ENCODE measurements around the gene LBX1. TPM values are rescaled to one million over a fixed set of nuclear protein-coding genes. Genes with fewer than 3 reads are reported as not detected.

LBX1 gene
- total RNA-seq, 1 experiment from 2014 or later = not detected

GRCh38 chr10:101223274-101224059 is 5.8 kb downstream of the LBX1 start:
- DNase-seq = no peak
- H3K27ac Mint-ChIP-seq (ENCODE audit: unreplicated experiment) = no peak overlapping the region
- TF ChIP-seq CTCF (IDR thresholded peaks at IDR 0.05; ENCODE audit: unreplicated experiment) = no peak
- no peaks in the 10 kb centered on the region for H3K9me3 Mint-ChIP-seq (ENCODE audit: low read depth, unreplicated experiment)
- H3K4me1 Mint-ChIP-seq (ENCODE audit: low read depth, unreplicated experiment) = peaks cover 9% of the 10 kb centered on the region
- BruUV-seq (replicated peaks) = no TSS peak
- CTCF ChIA-PET = interaction anchor here (1.4 kb wide), 1 partner anchor 9 kb away, joined by 5 read pairs; no protein-coding TSS in a partner anchor
- H3K36me3 Mint-ChIP-seq (ENCODE audit: insufficient read depth, unreplicated experiment) = no peaks in the 10 kb centered on the region
- H3K4me3 Mint-ChIP-seq (ENCODE audit: low read depth, unreplicated experiment) = peak overlapping the region; percentile 48
- peaks cover 99% of the 10 kb centered on the region for H3K27me3 Mint-ChIP-seq (ENCODE audit: unreplicated experiment)
- intact Hi-C loops (cut with micrococcal nuclease; ENCODE audit: unreplicated experiment) = no loop called here

- Mint-ChIP-seq H3K27ac (ENCODE audit: unreplicated experiment) (no peak overlapping the region), H3K4me3 (ENCODE audit: low read depth, unreplicated experiment) (peak overlapping the region; percentile 48), H3K4me1 (ENCODE audit: low read depth, unreplicated experiment) (peaks cover 9% of the 10 kb centered on the region), H3K9me3 (ENCODE audit: low read depth, unreplicated experiment) (no peaks in the 10 kb centered on the region), H3K27me3 (ENCODE audit: unreplicated experiment) (peaks cover 100% of the 10 kb centered on the region), H3K36me3 (ENCODE audit: insufficient read depth, unreplicated experiment) (no peaks in the 10 kb centered on the region)
- intact Hi-C loops (cut with micrococcal nuclease; ENCODE audit: unreplicated experiment) = no loop called here
- TF ChIP-seq CTCF (IDR thresholded peaks at IDR 0.05; ENCODE audit: unreplicated experiment) = no peak
- CTCF ChIA-PET = interaction anchor here (1.4 kb wide), 1 partner anchor 9 kb away, joined by 5 read pairs; no protein-coding TSS in a partner anchor
- no peak for DNase-seq
- BruUV-seq (replicated peaks) = no TSS peak
These were observed 6.5 kb downstream of the LBX1 start for GRCh38 chr10:101222683-101223273.

DNA sequence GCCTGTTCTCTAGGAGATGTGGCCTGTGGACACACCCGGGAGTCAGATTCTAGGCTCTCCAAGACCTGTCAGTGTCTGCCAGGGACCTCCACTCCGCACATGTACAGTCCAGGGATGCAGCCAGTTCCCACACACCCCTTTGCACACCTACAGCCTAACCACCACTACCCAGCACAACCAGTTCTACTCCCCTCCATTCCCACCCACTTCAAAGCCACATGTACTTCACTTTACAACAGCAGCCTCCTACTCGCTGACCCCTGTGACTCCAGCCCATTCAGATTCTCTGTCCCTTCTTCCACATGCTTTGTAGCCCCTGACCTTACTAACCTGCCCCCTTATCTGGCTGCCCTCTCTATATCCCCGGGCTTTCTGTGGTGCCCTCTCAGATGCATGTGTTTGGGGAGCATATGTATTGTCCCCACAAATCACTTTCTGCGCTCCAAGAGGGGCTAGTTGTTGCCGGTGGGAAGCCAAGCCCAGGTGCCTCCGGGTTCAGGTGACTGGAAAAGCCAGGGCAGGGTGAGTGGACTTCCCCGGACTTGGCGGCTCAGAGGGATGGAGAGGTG is 7.2 kb downstream of the LBX1 start:
- intact Hi-C loops (cut with micrococcal nuclease; ENCODE audit: unreplicated experiment) = no loop called here
- Mint-ChIP-seq H3K4me1 (ENCODE audit: low read depth, unreplicated experiment) (peaks cover 9% of the 10 kb centered on the region), H3K4me3 (ENCODE audit: low read depth, unreplicated experiment) (no peak overlapping the region), H3K27me3 (ENCODE audit: unreplicated experiment) (peaks cover 100% of the 10 kb centered on the region), H3K27ac (ENCODE audit: unreplicated experiment) (no peak overlapping the region), H3K9me3 (ENCODE audit: low read depth, unreplicated experiment) (no peaks in the 10 kb centered on the region), H3K36me3 (ENCODE audit: insufficient read depth, unreplicated experiment) (no peaks in the 10 kb centered on the region)
- CTCF ChIA-PET = no interaction called here
- BruUV-seq (replicated peaks) = no TSS peak
- DNase-seq = no peak
- no peak for TF ChIP-seq CTCF (IDR thresholded peaks at IDR 0.05; ENCODE audit: unreplicated experiment)

- Mint-ChIP-seq H3K4me3 (ENCODE audit: low read depth, unreplicated experiment) (no peak overlapping the region), H3K9me3 (ENCODE audit: low read depth, unreplicated experiment) (no peaks in the 10 kb centered on the region), H3K27ac (ENCODE audit: unreplicated experiment) (no peak overlapping the region), H3K36me3 (ENCODE audit: insufficient read depth, unreplicated experiment) (no peaks in the 10 kb centered on the region), H3K27me3 (ENCODE audit: unreplicated experiment) (peaks cover 100% of the 10 kb centered on the region), H3K4me1 (ENCODE audit: low read depth, unreplicated experiment) (peaks cover 9% of the 10 kb centered on the region)
- DNase-seq = no peak
- CTCF ChIA-PET = interaction anchor here (1.2 kb wide), 1 partner anchor 8 kb away, joined by 3 read pairs; the partner anchor contains the start of gene LBX1
- BruUV-seq (replicated peaks) = no TSS peak
- TF ChIP-seq CTCF (IDR thresholded peaks at IDR 0.05; ENCODE audit: unreplicated experiment) = no peak
- intact Hi-C loops (cut with micrococcal nuclease; ENCODE audit: unreplicated experiment) = no loop called here
These were observed 7.7 kb downstream of the LBX1 start for GRCh38 chr10:101221549-101221948.
